Neural progenitor cell (in vitro differentiated cells): ENCODE data around the gene MOK.
"Not testable (repeated sequence)": the region's sequence is repeated elsewhere in the genome, so short reads cannot be mapped to it uniquely, and the experiment has no call there.

ENCODE experiments used
- EZH2 ChIP-seq: fragments of 200-600 bp; sonication (generic); IDR thresholded peaks from 2 replicates; pipeline ENCODE4 v1.6.1; 2017; ENCODE audit warnings: antibody characterized with exemption, mild to moderate bottlenecking, moderate library complexity
- EZH2phosphoT487 ChIP-seq: fragments of 200-600 bp; sonication (generic); IDR thresholded peaks from 2 replicates; pipeline ENCODE4 v1.6.1; 2017; ENCODE audit warnings: antibody characterized with exemption
- TF ChIP-seq, protein P1 (sequence below): fragments of 200-600 bp; sonication (generic); IDR thresholded peaks from 2 replicates; pipeline ENCODE4 v1.5.1; 2017; ENCODE audit warnings: antibody characterized with exemption, mild to moderate bottlenecking

DNA sequence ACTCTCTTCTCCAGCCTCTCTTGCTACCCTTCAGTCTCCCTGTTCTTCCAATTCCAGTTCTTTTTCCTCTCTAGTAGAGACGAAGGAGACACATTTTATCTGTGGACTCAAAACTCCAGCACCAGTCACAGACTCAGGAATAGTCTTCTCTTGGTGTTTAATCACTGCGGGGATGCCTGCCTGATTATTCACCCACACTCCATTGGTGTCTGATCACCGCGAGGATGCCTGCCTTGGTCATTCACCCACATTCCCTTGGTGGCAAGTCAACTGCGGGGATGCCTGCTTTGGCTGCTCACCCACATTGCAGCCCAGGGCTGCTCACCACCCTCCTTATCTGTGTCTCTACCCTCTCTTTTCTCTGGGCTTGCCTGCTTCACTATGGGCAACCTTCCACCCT is 64.5 kb downstream of the MOK start:
- TF ChIP-seq, protein P1, sequence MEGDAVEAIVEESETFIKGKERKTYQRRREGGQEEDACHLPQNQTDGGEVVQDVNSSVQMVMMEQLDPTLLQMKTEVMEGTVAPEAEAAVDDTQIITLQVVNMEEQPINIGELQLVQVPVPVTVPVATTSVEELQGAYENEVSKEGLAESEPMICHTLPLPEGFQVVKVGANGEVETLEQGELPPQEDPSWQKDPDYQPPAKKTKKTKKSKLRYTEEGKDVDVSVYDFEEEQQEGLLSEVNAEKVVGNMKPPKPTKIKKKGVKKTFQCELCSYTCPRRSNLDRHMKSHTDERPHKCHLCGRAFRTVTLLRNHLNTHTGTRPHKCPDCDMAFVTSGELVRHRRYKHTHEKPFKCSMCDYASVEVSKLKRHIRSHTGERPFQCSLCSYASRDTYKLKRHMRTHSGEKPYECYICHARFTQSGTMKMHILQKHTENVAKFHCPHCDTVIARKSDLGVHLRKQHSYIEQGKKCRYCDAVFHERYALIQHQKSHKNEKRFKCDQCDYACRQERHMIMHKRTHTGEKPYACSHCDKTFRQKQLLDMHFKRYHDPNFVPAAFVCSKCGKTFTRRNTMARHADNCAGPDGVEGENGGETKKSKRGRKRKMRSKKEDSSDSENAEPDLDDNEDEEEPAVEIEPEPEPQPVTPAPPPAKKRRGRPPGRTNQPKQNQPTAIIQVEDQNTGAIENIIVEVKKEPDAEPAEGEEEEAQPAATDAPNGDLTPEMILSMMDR: not testable (repeated sequence)
- not testable (repeated sequence) for TF ChIP-seq EZH2, EZH2phosphoT487
